HG03469 (cell line): ENCODE results near the gene COL13A1.

ENCODE experiments used
- ATAC-seq: cut with Tn5 transposase; IDR thresholded peaks from one replicate; pipeline ENCODE4 v1.9.1; 2021; ENCODE audit warnings: mild to moderate bottlenecking, moderate library complexity, moderate number of reproducible peaks; ENCODE audit not compliant: unreplicated experiment

COL13A1 gene

DNA sequence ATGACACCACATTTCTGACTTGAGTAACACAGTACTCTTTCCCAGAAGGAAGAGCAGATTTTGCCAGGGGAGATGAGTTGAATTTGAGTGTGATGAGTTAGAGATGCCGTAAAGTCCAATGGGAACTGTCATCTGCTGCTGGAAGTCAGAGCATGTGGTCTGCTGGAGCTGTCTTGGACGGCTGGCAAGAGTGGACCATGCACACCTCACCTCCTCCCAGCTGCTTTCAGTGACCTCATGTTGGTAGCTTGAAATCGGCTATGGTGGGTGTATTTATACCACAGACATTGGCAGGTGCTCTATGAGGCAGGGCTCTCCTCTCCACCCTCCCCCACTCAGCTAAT lies 82.3 kb downstream of the COL13A1 start:
- ATAC-seq = no peak

GRCh38 chr10:69884686-69885085 lies 83.0 kb downstream of the COL13A1 start:
- ATAC-seq = no peak

DNA sequence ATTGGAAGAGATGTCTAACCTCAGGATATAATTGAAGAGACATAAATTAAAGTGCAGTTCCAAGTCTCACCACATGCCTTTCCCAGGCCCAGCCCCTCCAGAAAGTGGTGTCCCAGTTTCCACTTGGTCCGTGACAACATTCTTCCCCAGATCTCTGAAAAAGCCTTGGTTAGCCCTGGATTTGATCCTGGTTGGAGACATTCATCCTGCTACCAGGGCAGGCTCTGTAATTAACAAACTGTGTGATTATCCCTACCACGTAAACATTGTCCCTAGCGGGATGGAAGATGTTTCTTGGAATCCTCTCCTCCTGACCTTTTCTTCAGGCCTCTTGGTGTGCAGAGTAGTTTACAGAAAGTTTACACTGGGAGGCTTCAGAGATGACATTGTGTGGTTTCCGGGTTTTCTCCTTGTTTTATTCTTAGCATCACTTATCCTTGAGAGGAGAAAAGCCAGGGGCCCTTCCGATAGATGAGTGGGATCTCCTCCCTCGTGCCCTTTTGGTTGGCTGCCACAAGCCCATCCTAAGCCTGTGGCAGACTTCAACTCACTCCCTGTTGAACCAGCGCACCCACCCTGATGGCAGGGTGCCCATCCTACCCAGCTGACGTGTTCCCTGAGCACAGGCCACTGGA lies 83.8 kb downstream of the COL13A1 start:
- no peak for ATAC-seq

DNA sequence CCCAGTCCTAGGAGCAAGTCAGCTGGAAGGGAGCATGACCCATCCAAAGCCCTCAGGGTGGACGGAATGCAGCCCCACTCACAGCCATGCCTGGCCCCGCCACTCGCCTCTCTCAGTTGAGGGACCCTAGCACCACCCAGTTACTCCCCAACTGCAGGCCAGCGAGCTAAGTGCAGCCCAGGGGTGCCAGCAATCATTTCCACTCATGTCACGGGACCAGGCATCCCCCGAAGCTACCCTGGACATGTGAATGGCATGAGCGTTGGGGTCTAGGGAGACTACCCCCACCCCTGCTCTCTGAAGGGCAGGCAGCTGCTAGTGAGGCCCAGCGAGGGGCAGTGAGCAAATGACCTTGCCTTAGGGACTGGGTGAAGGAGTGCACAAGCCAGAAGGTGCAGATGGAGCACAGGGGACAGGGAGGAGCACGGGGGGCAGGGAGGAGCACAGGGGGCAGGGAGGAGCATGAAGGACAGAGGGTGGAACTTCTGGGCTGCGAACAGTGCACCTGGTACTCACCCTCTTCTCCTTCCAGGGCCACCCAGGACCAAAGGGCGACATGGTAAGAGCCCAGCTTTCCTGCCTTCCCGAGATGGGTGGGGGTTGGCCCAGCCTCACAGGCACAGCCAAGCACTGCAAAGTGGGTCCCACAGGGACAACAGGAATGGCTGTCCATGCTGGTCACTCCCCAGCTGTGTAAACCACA lies 87.3 kb downstream of the COL13A1 start:
- no peak for ATAC-seq

GRCh38 chr10:69890065-69890847 lies 88.5 kb downstream of the COL13A1 start:
- ATAC-seq = no peak

GRCh38 chr10:69891057-69891617 lies 89.4 kb downstream of the COL13A1 start:
- no peak for ATAC-seq

DNA sequence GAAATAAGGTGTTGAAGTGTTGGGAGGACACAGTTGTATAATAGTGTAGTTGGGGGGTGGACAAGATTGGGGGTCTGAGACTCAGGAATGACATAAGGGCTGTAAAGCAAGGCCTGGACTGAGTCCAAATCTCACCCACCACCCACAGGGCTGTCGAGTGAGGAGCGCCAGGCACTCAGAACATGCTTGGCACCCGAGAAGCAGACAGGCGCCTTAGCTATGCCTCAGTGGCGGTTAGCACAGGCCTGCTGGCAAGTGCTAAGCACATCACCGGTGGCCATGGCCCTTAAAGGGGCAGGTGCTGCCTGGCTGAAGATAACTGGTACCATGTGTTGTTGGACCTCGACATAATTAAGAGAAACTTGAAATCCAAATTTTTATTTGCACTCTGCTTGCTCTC lies 90.7 kb downstream of the COL13A1 start:
- no peak for ATAC-seq

DNA sequence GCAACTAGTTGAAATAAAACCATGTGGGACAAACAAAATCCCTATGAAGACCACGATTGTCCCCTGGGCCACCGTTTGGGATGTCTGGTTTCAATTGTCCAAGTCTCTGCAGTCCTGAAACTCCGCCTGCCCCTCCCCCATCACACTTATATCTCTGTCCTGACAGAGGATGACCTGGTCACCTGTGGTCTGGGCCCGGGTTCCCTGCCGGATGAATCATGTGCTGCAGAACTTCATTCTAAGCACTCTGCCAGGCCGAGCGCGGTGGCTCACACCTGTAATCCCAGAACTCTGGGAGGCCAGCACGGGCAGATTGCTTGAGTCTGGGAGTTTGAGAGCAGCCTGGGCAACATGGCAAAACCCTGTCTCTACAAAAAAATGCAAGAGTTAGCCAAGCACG lies 91.1 kb downstream of the COL13A1 start:
- no peak for ATAC-seq

DNA sequence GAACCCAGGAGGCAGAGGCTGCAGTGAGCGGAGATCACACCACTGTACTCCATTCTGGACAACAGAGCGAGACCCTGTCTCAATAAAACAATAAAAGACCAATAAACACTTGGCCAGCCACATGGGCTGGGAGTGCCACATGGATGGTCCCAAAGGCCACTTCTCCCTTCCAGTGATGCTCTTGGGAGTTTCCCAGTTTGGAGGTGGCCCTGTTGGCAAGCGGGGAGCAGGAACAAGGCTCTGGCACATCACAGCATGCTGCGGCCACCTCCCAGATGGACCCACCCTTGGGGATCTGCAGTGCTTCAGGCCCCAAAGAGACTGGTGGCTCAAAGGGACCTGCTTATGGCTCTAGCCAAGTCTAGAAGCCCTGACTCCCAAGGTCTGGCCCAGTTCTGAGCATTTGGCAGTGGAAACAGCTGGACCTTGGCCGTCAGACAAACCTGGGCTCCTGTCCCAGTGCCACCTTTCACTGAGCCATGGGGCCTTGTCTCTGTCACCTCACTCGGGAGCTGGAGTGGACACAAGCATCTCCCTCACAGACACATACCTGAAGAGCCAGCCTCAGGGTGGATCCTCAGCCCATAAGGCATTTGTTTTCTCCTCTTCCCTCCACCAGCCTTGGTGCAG lies 91.7 kb downstream of the COL13A1 start:
- ATAC-seq = no peak

DNA sequence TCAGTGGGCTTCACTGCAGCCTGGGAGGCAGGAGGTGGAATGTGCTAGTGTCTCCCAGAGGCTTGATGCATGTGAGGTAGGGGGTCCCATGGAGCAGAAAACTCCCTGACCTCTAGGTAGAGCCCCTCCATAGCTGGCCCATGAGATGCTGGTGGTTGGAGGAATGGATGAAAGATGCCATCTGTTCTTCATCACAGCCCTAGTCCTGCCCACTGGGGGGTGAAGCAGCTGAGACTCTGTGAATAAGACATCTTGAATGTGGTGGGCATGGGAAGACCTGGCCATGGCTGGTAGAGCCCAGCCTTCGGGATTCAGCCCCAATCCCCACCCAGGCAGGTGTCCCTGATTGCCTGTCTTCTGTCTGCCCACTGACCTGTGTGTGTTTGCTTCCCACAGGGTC lies 92.5 kb downstream of the COL13A1 start:
- ATAC-seq = no peak

DNA sequence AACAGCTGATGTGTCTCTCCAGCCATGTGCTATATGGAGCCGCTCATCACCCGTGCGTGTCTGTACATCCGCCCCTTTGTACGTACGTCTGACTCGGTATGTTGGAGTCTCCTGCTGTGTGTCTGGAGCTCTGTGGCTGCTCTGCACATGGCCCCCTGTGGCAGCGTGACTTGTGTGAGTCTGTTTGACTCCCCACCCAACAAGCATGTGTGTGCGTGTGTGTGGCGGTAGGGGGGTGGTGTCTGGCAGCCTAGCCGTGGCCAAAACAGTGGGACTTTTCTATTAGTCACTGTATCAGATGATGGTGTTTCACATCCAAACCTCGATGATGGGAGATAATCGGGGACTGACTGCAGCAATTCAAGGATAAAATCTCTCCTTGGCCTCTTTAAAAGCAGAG lies 94.1 kb downstream of the COL13A1 start:
- ATAC-seq = no peak

- no peak for ATAC-seq
These were observed 95.0 kb downstream of the COL13A1 start for GRCh38 chr10:69896606-69897231.

DNA sequence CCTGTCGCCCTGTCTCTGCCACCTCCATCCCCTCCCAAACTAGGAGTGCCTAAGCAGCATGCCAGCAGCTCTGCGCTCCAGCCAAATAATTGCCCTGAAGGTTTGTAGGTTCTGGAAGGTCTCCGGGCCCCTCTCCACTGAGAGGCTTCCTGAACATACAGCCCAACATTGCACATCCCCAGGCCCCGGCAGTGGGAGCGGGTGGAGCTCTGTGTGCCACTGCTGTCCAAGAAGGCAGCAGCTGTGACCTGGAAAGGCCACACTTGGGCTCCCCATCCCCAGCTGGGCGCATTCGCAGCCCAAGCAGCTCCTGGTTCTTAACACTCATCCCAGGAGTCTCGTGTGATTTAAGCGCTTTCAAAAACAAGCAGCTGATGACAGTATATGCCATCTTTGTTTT lies 95.7 kb downstream of the COL13A1 start:
- no peak for ATAC-seq

- ATAC-seq = no peak
These were observed 96.3 kb downstream of the COL13A1 start for GRCh38 chr10:69897999-69898398.

GRCh38 chr10:69898524-69898923 lies 96.8 kb downstream of the COL13A1 start:
- no peak for ATAC-seq

DNA sequence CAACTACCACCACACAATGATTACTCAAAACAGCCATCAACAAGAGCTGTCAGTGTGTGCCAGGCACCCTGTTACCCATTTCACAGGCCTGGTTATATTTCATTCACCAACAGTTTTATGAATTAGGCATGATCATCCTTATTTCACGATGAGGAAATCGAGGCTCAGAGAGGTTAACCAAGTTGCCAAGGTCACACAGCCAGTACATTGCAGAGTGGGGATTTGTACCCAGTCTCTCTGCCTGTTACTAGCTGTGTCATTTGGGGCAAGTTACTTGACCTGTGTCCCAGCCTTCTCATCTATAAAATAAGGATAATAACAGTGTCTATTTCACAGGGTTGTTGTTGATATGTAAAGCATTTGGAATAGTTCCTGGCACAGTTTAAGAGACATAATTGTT lies 97.2 kb downstream of the COL13A1 start:
- ATAC-seq = no peak

- ATAC-seq = no peak
These were observed 98.3 kb downstream of the COL13A1 start for GRCh38 chr10:69899727-69900595.

GRCh38 chr10:69901022-69901421 lies 99.3 kb downstream of the COL13A1 start:
- ATAC-seq = no peak

- ATAC-seq = no peak
These were observed 100.2 kb downstream of the COL13A1 start for GRCh38 chr10:69901628-69902505.
